ENCODE data around the gene FBXW4. TPM values are rescaled to one million over a fixed set of nuclear protein-coding genes. Genes with fewer than 3 reads are reported as not detected.

FBXW4 gene
- total and polyA plus RNA-seq, 2 of the 8 experiments (the other 6 are each of a cell fraction or from before 2014, with no cell fraction given) = 29.0 to 32.8 TPM

GRCh38 chr10:101614663-101615524 lies 80.1 kb downstream of the FBXW4 start:
- FAIRE-seq = no peak
- TF ChIP-seq POLR2A (IDR thresholded peaks at IDR 0.05; ENCODE audit: control extremely low read depth in 1 of 2, low read depth in 2 of 2, low read length in 2 of 2) (no peak), USF2 (IDR thresholded peaks at IDR 0.05; ENCODE audit: low read length) (no peak), TEAD4 (IDR thresholded peaks at IDR 0.05; ENCODE audit: low read depth, low read length) (peak; percentile 85), YY1 (IDR thresholded peaks at IDR 0.05; ENCODE audit: low read depth, low read length) (0 out of 2 replicates have a peak, but pooled peaks have one; percentile 5), SP1 (IDR thresholded peaks at IDR 0.05; ENCODE audit: low read depth, low read length) (0 out of 2 replicates have a peak, but pooled peaks have one; percentile 34), CTCF (IDR thresholded peaks at IDR 0.05; ENCODE audit: control extremely low read depth in 1 of 3, insufficient read depth in 1 of 3, low read depth in 1 of 3, low read length in 3 of 3) (peak in 1 of 3 experiments; percentile 3; a peak in 1 of 4 replicates)

More at GRCh38 chr10:101614663-101615524, 80.1 kb downstream of the FBXW4 start:
- Histone ChIP-seq H2BK120ac (replicated peaks; ENCODE audit: low read depth, low read length) (no peak overlapping the region), H4K91ac (replicated peaks; ENCODE audit: insufficient read length, low read length) (peak overlapping the region; percentile 41), H3K14ac (ENCODE audit: insufficient read length) (no peak overlapping the region), H3K9me3 (ENCODE audit: insufficient read depth in 2 of 2, low read depth in 1 of 2, low read length in 1 of 2) (no peaks in the 10 kb centered on the region), H3K4me2 (ENCODE audit: insufficient read depth in 1 of 2, low read depth in 2 of 2, low read length in 2 of 2) (peak overlapping the region; percentile 31 to 45; a peak in 3 of 4 replicates), H2AK5ac (ENCODE audit: low read depth, low read length) (peak overlapping the region; percentile 82; the same call in 1 of the 2 replicates), H4K5ac (ENCODE audit: insufficient read length, low read depth, low read length) (peak overlapping the region; percentile 51), H2BK20ac (ENCODE audit: low read length) (peak overlapping the region; percentile 80; the same call in 1 of the 2 replicates), H3K23ac (ENCODE audit: insufficient read length) (no peak overlapping the region), H3K23me2 (ENCODE audit: low read depth, low read length) (no peaks in the 10 kb centered on the region), H3K36me3 (ENCODE audit: control insufficient read depth in 2 of 4, insufficient read depth in 4 of 4, low read length in 3 of 4) (peaks cover 0 to 13% (median 2%) of the 10 kb centered on the region in 4 experiments; a peak in 4 of 8 replicates), H3K4me1 (replicated peaks in 1 of 4; ENCODE audit: control insufficient read depth in 3 of 4, insufficient read depth in 4 of 4, low read length in 3 of 4) (peaks cover 5 to 17% (median 13%) of the 10 kb centered on the region in 4 experiments), H3K79me1 (ENCODE audit: low read depth, low read length) (no peaks in the 10 kb centered on the region; the same call in 1 of the 2 replicates), H3K56ac (replicated peaks; ENCODE audit: insufficient read length, low read depth, low read length) (no peak overlapping the region), H4K8ac (ENCODE audit: extremely low read depth, insufficient read depth, low read length) (0 out of 2 replicates have a peak overlapping the region, but pooled peaks have one; percentile 45), H3K4me3 (ENCODE audit: extremely low read depth in 1 of 4, insufficient read depth in 2 of 4, low read depth in 3 of 4, low read length in 4 of 4) (no peak overlapping the region), H4K20me1 (replicated peaks in 1 of 2; ENCODE audit: control insufficient read depth in 1 of 2, insufficient read depth in 2 of 2, low read length in 2 of 2) (peaks cover 0 to 1% of the 10 kb centered on the region in 2 experiments), H3K9ac (replicated peaks in 1 of 4; ENCODE audit: extremely low read depth in 1 of 4, low read depth in 3 of 4, low read length in 3 of 4) (no peak overlapping the region), H3K27ac (ENCODE audit: low read depth, low read length) (no peak overlapping the region), H2BK15ac (ENCODE audit: low read length) (peak overlapping the region; percentile 72; the same call in 1 of the 2 replicates), H3K4ac (replicated peaks; ENCODE audit: insufficient read length, low read depth, low read length) (no peak overlapping the region), H3K79me2 (ENCODE audit: control insufficient read depth in 1 of 2, insufficient read depth in 2 of 2, low read length in 2 of 2) (no peaks in the 10 kb centered on the region), H2AFZ (ENCODE audit: low read length) (no peak overlapping the region), H2BK12ac (ENCODE audit: low read depth, low read length) (peak overlapping the region; percentile 92), H2BK5ac (ENCODE audit: low read depth, low read length) (0 out of 2 replicates have a peak overlapping the region, but pooled peaks have one; percentile 24), H3K27me3 (replicated peaks in 1 of 4; ENCODE audit: control insufficient read depth in 3 of 4, extremely low read depth in 1 of 4, insufficient read depth in 3 of 4, low read length in 3 of 4) (no peaks in the 10 kb centered on the region), H3K18ac (ENCODE audit: extremely low read depth, low read length) (peak overlapping the region; percentile 24; the same call in 1 of the 2 replicates)
- ChIA-PET POLR2A (ENCODE audit: partially characterized antibody) (interaction anchor here (0.9 to 3.0 kb wide), 6 partner anchors 10 to 203 kb away, joined by 3 to 10 read pairs (median 4); partner anchors contain the start of gene OGA), CTCF (ENCODE audit: partially characterized antibody) (interaction anchor here (0.8 to 10.9 kb wide), 19 partner anchors 11 to 401 kb away, joined by 3 to 131 read pairs (median 4); partner anchors contain the start of gene NPM3)
- DNase-seq (ENCODE audit: low read depth in 1 of 2, low spot score in 2 of 2) = peak in 1 of 2 experiments; percentile 66
- WGBS, 2 experiments (ENCODE audit: extremely low coverage in 1 of 2, insufficient coverage in 1 of 2, insufficient read length in 1 of 2, insufficient replicate concordance in 2 of 2, low coverage in 1 of 2, low lambda C conversion rate in 2 of 2, missing lambda C conversion rate in 1 of 2) = 50% methylated on average over 13 of the region's 13 CpGs; no CpG with 5 or more reads in 1 of the 2 experiments

All from H1 (cell line).